Cardiac muscle cell (in vitro differentiated cells and primary cell): Measurements from ENCODE around the gene MAMDC2. TPM values are rescaled to one million over a fixed set of nuclear protein-coding genes. Genes with fewer than 3 reads are reported as not detected.

Experiments used
- DNase-seq, 2 donors: peaks; one replicate each; pipeline versions ENCODE4 v3.0.0 to v3.0.0-alpha.2; 2010 to 2017; ENCODE audit warnings: low read depth in 1 of 2, low spot score in 1 of 2
- H3K27ac ChIP-seq: fragments of 200-600 bp; sonication (generic); 2 replicates; pipeline ENCODE4 v1.5.1; 2016
- H3K27me3 ChIP-seq: fragments of 200-600 bp; sonication (generic); 2 replicates; pipeline ENCODE4 v1.6.0; 2016; ENCODE audit warnings: control low read depth
- H3K36me3 ChIP-seq: fragments of 200-600 bp; sonication (generic); 2 replicates; pipeline ENCODE4 v1.5.1; 2016; ENCODE audit warnings: control low read depth
- H3K4me1 ChIP-seq: fragments of 200-600 bp; sonication (generic); 2 replicates; pipeline ENCODE4 v1.8.1; 2017; ENCODE audit warnings: low read depth, mild to moderate bottlenecking, mixed run types
- H3K4me3 ChIP-seq: fragments of 200-600 bp; sonication (generic); 2 replicates; pipeline ENCODE4 v1.5.1; 2016; ENCODE audit warnings: mild to moderate bottlenecking
- H3K9me3 ChIP-seq: fragments of 200-600 bp; sonication (generic); 2 replicates; pipeline ENCODE4 v1.5.1; 2017; ENCODE audit warnings: low read depth, mild to moderate bottlenecking, control low read depth
- polyA plus RNA-seq: library from polyadenylated mRNA; unstranded; fragments of >200 nt; fragmentation: Nextera tagmentation; extraction: Ambion mirVana; gene quantifications from 2 replicates; pipeline ENCODE4 v1.2.1, GENCODE V29; 2016
- total RNA-seq: library from RNA; depleted of rRNA; stranded (reverse); fragments of >200 nt; gene quantifications from 2 replicates; pipeline ENCODE4 v1.2.3, GENCODE V29; 2016
- TF ChIP-seq, protein P1 (sequence below): IDR thresholded peaks from 2 replicates; pipeline ENCODE4 v1.5.1; 2012; ENCODE audit warnings: low read depth, mild to moderate bottlenecking, low read length

The MAMDC2 gene
- total and polyA plus RNA-seq, 2 experiments from 2014 or later, result 0.54 to 1.1 TPM

DNA sequence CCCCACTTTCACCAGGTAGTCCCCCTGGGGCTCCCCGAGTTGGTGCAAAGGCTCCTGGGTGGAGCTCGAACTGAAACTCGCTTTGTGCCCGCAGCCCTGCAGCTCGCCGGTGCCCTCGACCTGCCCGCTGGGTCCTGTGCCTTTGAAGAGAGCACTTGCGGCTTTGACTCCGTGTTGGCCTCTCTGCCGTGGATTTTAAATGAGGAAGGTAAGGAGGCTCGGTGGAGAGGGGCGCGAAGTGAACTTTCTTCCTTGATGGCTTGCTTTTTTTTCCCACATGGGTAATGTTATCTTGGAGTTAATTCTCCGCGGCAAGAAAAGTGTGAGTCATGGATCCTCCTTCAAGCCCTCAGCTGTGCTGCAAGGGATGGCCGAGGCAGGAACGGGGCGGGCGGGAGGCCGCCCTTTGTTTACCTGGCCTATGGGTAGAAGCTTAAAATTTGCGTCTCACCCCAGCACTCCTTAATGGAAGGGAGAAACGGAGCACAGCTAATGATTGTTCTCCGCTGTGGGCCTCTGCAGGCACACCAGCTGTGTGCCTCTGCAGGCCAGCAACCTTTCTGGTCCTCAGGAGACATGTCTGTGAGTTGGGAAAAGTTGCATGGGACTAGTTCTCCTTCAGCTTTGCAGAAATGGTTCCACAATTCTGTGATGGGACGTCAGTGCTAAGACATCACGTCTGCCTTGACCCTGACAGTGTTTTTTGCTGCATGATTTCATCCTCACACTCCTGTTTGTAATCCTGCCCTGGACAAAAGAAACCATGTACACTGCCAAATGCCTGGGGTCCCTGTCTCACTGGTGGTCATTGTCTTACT, 1.1 kb downstream of the MAMDC2 start:
- Histone ChIP-seq H3K9me3 (no peaks in the 10 kb centered on the region), H3K4me3 (peak overlapping the region; percentile 10), H3K36me3 (no peaks in the 10 kb centered on the region), H3K27ac (no peak overlapping the region), H3K27me3 (peaks cover 47% of the 10 kb centered on the region), H3K4me1 (no peaks in the 10 kb centered on the region)
- peak; percentile 14 to 55 for DNase-seq
- TF ChIP-seq, protein P1, sequence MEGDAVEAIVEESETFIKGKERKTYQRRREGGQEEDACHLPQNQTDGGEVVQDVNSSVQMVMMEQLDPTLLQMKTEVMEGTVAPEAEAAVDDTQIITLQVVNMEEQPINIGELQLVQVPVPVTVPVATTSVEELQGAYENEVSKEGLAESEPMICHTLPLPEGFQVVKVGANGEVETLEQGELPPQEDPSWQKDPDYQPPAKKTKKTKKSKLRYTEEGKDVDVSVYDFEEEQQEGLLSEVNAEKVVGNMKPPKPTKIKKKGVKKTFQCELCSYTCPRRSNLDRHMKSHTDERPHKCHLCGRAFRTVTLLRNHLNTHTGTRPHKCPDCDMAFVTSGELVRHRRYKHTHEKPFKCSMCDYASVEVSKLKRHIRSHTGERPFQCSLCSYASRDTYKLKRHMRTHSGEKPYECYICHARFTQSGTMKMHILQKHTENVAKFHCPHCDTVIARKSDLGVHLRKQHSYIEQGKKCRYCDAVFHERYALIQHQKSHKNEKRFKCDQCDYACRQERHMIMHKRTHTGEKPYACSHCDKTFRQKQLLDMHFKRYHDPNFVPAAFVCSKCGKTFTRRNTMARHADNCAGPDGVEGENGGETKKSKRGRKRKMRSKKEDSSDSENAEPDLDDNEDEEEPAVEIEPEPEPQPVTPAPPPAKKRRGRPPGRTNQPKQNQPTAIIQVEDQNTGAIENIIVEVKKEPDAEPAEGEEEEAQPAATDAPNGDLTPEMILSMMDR, result no peak

DNA sequence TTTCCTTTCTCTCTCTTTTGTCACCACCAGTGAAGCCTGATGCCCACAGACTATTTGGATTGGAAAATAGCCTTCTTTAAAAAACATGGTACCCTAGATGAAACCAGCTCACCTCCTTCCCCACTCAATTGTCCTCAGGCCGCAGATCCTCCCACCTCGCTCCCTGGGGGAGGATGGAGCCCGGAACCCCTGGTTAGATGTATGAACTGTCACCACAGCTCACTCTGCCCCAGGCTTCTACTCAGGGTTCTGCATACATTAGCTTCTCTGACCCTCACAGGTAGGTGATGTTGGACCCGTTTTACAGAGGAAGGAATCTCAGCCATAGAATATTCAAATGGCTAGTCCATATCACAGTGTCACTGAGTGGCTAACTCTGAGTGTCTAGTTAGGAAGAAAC, 1.8 kb downstream of the MAMDC2 start:
- H3K4me1 ChIP-seq, result no peaks in the 10 kb centered on the region
- H3K27me3 ChIP-seq, result peaks cover 47% of the 10 kb centered on the region
- H3K36me3 ChIP-seq, result no peaks in the 10 kb centered on the region
- no peak overlapping the region for H3K4me3 ChIP-seq
- DNase-seq, result no peak
- TF ChIP-seq, protein P1, result no peak
- H3K27ac ChIP-seq, result no peak overlapping the region
- H3K9me3 ChIP-seq, result no peaks in the 10 kb centered on the region

DNA sequence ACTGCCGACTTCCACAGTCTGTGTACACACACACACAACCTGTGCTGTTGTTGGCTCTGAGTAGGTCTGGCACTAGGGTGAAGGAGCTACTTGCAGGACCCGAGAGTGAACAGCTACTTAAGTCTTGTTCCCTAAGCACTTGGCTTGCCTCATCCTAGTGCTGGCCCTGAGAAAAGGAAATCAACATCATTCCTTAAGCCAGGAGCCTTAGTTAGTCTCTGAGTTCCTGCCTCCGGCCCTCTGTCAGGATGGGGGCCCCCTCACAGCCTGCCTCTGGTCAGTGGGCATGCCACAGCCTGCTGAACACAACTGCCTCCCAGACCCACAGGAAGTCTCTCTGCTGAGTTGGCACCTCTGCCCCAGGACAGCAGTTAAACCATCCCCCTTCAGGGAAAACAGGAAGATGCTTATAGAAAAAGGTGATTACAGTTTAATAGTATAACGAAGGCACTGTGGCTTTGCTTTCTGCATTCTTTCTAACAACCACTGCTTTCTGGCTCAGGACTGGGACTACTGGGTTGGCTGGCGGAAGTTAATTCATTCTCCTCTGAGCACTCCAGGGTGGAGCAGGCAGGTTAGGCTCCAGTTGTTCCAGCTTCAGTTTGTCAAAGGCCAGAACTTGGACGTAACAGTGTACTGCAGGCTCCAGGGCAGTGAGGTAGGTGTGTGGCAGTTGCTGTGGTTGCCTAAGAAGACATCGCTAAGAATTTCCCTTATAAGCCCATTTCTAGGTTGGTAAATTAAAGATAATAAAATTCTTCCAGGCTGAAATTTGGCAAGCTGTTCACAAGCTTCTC, 2.8 kb downstream of the MAMDC2 start:
- TF ChIP-seq, protein P1, result no peak

DNA sequence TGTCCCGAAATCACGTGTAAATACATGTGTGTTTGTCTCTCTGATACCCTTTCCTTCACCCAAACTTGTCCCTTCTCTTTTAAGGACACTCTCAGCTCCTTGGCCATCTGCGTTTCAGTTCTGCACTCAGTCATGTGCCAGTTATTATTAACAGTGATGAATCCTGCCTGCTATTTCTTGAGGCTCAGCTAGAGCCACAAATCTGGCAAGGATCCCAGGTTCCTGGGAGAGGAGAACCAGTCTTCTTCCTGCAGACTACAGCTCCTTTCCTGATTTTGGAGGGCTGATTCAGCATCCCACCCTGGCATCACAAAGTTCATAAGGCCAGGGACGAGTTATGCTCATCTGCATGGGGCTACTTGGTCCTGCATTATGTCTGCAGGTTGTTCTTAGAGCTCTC, 5.6 kb downstream of the MAMDC2 start:
- no peak overlapping the region for H3K4me3 ChIP-seq
- peak in 1 of 2 donors; percentile 80 for DNase-seq
- peaks cover 22% of the 10 kb centered on the region for H3K27me3 ChIP-seq
- H3K9me3 ChIP-seq, result no peaks in the 10 kb centered on the region
- TF ChIP-seq, protein P1, result no peak
- H3K36me3 ChIP-seq, result no peaks in the 10 kb centered on the region
- no peaks in the 10 kb centered on the region for H3K4me1 ChIP-seq
- no peak overlapping the region for H3K27ac ChIP-seq

More for the DNA sequence above, 2.8 kb downstream of the MAMDC2 start:
- no peak for DNase-seq
- peaks cover 47% of the 10 kb centered on the region for H3K27me3 ChIP-seq
- H3K4me1 ChIP-seq, result no peaks in the 10 kb centered on the region
- H3K36me3 ChIP-seq, result no peaks in the 10 kb centered on the region
- no peak overlapping the region for H3K4me3 ChIP-seq
- H3K27ac ChIP-seq, result no peak overlapping the region
- no peaks in the 10 kb centered on the region for H3K9me3 ChIP-seq

DNA sequence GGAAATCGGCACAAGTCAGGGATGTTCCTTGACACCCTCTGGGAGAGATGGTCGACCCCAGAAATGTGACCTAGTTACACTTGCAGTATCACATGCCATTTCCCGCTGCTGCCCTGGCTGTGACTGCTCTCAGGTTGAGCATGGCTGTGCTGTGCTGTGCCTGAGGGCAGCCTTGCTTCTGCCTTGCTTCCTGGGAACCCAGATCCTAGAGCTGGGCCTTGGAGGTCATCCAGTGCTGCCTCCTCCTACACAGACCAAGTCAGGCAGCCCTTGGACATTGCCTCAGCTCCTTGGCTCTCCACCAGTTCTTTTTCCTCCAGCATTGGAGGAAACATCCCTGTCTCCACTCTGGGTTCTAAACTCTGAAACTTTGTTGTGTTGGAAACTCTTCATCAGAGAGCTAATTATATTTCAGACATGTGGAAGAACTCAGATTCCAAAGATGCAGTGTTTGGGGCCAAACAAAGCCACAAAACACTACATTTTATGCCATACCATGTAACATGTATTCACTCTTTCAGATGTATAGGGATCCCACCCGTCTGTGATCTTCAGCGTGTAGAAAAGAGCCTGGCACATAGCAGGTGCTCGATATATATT, 6.1 kb downstream of the MAMDC2 start:
- no peak overlapping the region for H3K4me3 ChIP-seq
- no peaks in the 10 kb centered on the region for H3K9me3 ChIP-seq
- no peak overlapping the region for H3K27ac ChIP-seq
- H3K4me1 ChIP-seq, result no peaks in the 10 kb centered on the region
- TF ChIP-seq, protein P1, result no peak
- H3K27me3 ChIP-seq, result peaks cover 17% of the 10 kb centered on the region
- H3K36me3 ChIP-seq, result no peaks in the 10 kb centered on the region
- peak in 1 of 2 donors; percentile 92 for DNase-seq
